Astrocyte (in vitro differentiated cells and primary cell): ENCODE data around the gene PBOV1. TPM values are rescaled to one million over a fixed set of nuclear protein-coding genes. Genes with fewer than 3 reads are reported as not detected.

Experiments
- DNase-seq: peaks from one replicate; pipeline ENCODE4 v3.0.0-alpha.2; 2010; ENCODE audit warnings: low read depth
- FAIRE-seq: peaks from 2 replicates; lab custom pipeline; 2011; peaks lifted over from hg19 to GRCh38; lab: Jason Lieb, UNC
- H2AFZ ChIP-seq: 2 replicates; pipeline ENCODE4 v1.6.0; 2012; ENCODE audit warnings: low read depth, low read length, inconsistent platforms
- H3K27ac ChIP-seq: 2 replicates; pipeline ENCODE4 v1.5.1; 2011; ENCODE audit warnings: low read depth, low read length, inconsistent platforms
- H3K27me3 ChIP-seq: 2 replicates; pipeline ENCODE4 v1.6.0; 2011; ENCODE audit warnings: low read length, inconsistent platforms; ENCODE audit not compliant: insufficient read depth
- H3K36me3 ChIP-seq: 2 replicates; pipeline ENCODE4 v1.5.1; 2011; ENCODE audit warnings: low read length, inconsistent platforms; ENCODE audit not compliant: insufficient read depth
- H3K4me1 ChIP-seq: 2 replicates; pipeline ENCODE4 v1.5.1; 2011; ENCODE audit warnings: low read length, inconsistent platforms; ENCODE audit not compliant: insufficient read depth
- H3K4me2 ChIP-seq: 2 replicates; pipeline ENCODE4 v1.6.0; 2012; ENCODE audit warnings: low read length, inconsistent platforms
- H3K4me3 ChIP-seq: 2 replicates; pipeline ENCODE4 v1.5.1; 2011; ENCODE audit warnings: low read depth, mild to moderate bottlenecking, low read length, inconsistent platforms; ENCODE audit not compliant: insufficient read depth
- H3K79me2 ChIP-seq: 2 replicates; pipeline ENCODE4 v1.6.0; 2012; ENCODE audit warnings: mild to moderate bottlenecking, low read length, inconsistent platforms; ENCODE audit not compliant: insufficient read depth
- H3K9ac ChIP-seq: 2 replicates; pipeline ENCODE4 v1.6.0; 2012; ENCODE audit warnings: mild to moderate bottlenecking, low read length, inconsistent platforms
- H3K9me3 ChIP-seq: 2 replicates; pipeline ENCODE4 v1.5.1; 2012; ENCODE audit warnings: low read depth, mild to moderate bottlenecking, low read length, inconsistent platforms; ENCODE audit not compliant: insufficient read depth
- H4K20me1 ChIP-seq: 2 replicates; pipeline ENCODE4 v1.6.0; 2012; ENCODE audit warnings: low read length, inconsistent platforms; ENCODE audit not compliant: insufficient read depth
- H3K27ac Mint-ChIP-seq: one replicate; pipeline ENCODE4 v1.8.0; 2021; ENCODE audit warnings: mild to moderate bottlenecking, mixed read lengths; ENCODE audit not compliant: unreplicated experiment
- H3K27me3 Mint-ChIP-seq: one replicate; pipeline ENCODE4 v1.8.0; 2021; ENCODE audit warnings: low read depth, mixed read lengths; ENCODE audit not compliant: unreplicated experiment
- H3K36me3 Mint-ChIP-seq: one replicate; pipeline ENCODE4 v1.8.0; 2021; ENCODE audit warnings: low read depth, mixed read lengths; ENCODE audit not compliant: unreplicated experiment
- H3K4me1 Mint-ChIP-seq: one replicate; pipeline ENCODE4 v1.8.0; 2021; ENCODE audit warnings: low read depth, mixed read lengths; ENCODE audit not compliant: unreplicated experiment
- H3K4me3 Mint-ChIP-seq: one replicate; pipeline ENCODE4 v1.8.0; 2021; ENCODE audit warnings: mild to moderate bottlenecking, moderate library complexity, mixed read lengths; ENCODE audit not compliant: unreplicated experiment
- H3K9me3 Mint-ChIP-seq: one replicate; pipeline ENCODE4 v1.8.0; 2021; ENCODE audit warnings: mild to moderate bottlenecking, mixed read lengths; ENCODE audit not compliant: unreplicated experiment
- EZH2 ChIP-seq: IDR thresholded peaks from 2 replicates; pipeline ENCODE4 v1.6.1; 2012; ENCODE audit warnings: mild to moderate bottlenecking, low read length, inconsistent platforms; ENCODE audit not compliant: insufficient read depth
- total RNA-seq: library from RNA; stranded (reverse); gene quantifications from 2 replicates; pipeline ENCODE4 v1.2.1, GENCODE V29; 2021
- TF ChIP-seq, protein P1 (sequence below): IDR thresholded peaks from 2 replicates; pipeline ENCODE4 v1.5.1; 2011; ENCODE audit warnings: low read depth, mild to moderate bottlenecking, inconsistent platforms, low read length, moderate library complexity; ENCODE audit not compliant: insufficient read depth

PBOV1 gene
- total RNA-seq, 1 donor from 2014 or later = not detected

GRCh38 chr6:138211601-138212000 is 6.7 kb downstream of the PBOV1 start:
- no peaks in the 10 kb centered on the region for H3K9me3 ChIP-seq
- H3K27me3 ChIP-seq = no peaks in the 10 kb centered on the region
- Mint-ChIP-seq H3K9me3 (no peaks in the 10 kb centered on the region), H3K27me3 (no peaks in the 10 kb centered on the region), H3K36me3 (no peaks in the 10 kb centered on the region), H3K4me3 (no peak overlapping the region), H3K27ac (no peak overlapping the region), H3K4me1 (no peaks in the 10 kb centered on the region)
- H3K4me3 ChIP-seq = no peak overlapping the region
- no peak overlapping the region for H3K27ac ChIP-seq
- FAIRE-seq = no peak
- no peaks in the 10 kb centered on the region for H3K79me2 ChIP-seq
- TF ChIP-seq EZH2 = no peak
- TF ChIP-seq, protein P1, sequence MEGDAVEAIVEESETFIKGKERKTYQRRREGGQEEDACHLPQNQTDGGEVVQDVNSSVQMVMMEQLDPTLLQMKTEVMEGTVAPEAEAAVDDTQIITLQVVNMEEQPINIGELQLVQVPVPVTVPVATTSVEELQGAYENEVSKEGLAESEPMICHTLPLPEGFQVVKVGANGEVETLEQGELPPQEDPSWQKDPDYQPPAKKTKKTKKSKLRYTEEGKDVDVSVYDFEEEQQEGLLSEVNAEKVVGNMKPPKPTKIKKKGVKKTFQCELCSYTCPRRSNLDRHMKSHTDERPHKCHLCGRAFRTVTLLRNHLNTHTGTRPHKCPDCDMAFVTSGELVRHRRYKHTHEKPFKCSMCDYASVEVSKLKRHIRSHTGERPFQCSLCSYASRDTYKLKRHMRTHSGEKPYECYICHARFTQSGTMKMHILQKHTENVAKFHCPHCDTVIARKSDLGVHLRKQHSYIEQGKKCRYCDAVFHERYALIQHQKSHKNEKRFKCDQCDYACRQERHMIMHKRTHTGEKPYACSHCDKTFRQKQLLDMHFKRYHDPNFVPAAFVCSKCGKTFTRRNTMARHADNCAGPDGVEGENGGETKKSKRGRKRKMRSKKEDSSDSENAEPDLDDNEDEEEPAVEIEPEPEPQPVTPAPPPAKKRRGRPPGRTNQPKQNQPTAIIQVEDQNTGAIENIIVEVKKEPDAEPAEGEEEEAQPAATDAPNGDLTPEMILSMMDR = no peak
- H3K4me1 ChIP-seq = no peaks in the 10 kb centered on the region
- H4K20me1 ChIP-seq = no peaks in the 10 kb centered on the region
- H3K36me3 ChIP-seq = no peaks in the 10 kb centered on the region
- DNase-seq = no peak
- no peak overlapping the region for H3K4me2 ChIP-seq
- no peak overlapping the region for H2AFZ ChIP-seq
- no peak overlapping the region for H3K9ac ChIP-seq

DNA sequence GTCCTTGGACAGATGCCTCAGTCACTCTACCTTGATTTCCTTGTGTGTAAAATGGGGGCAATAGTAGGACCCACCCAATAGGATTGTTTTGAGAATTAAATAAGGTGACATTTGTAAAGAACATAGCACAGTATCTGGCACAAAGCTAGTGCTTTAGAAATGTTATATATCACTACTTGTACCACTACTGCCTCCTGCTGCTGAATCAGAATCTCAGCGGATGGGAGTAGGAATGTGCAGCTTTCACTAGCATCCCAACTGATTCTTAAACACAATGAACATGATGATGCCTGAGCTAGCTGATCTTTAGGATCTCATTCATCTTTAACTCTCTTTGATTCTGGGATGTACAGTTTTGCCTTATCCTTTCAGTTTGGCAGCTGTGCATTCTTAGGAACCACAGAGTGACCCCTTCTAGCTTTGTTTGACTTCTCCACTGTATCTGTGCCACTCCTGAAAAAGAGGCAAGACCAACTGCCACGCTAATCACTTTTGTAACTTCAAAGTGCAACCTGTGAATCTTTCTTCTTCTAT is 7.2 kb downstream of the PBOV1 start:
- Histone ChIP-seq H3K79me2 (no peaks in the 10 kb centered on the region), H3K27me3 (no peaks in the 10 kb centered on the region), H3K4me1 (no peaks in the 10 kb centered on the region), H3K9ac (no peak overlapping the region), H3K27ac (no peak overlapping the region), H2AFZ (no peak overlapping the region), H3K36me3 (no peaks in the 10 kb centered on the region), H3K9me3 (no peaks in the 10 kb centered on the region), H4K20me1 (no peaks in the 10 kb centered on the region), H3K4me2 (no peak overlapping the region), H3K4me3 (no peak overlapping the region)
- TF ChIP-seq EZH2 = no peak
- TF ChIP-seq, protein P1 = no peak
- no peak overlapping the region for H3K27ac Mint-ChIP-seq
- no peaks in the 10 kb centered on the region for H3K27me3 Mint-ChIP-seq
- no peak for FAIRE-seq
- no peak overlapping the region for H3K4me3 Mint-ChIP-seq
- no peaks in the 10 kb centered on the region for H3K9me3 Mint-ChIP-seq
- no peak for DNase-seq
- no peaks in the 10 kb centered on the region for H3K36me3 Mint-ChIP-seq
- H3K4me1 Mint-ChIP-seq = no peaks in the 10 kb centered on the region

DNA sequence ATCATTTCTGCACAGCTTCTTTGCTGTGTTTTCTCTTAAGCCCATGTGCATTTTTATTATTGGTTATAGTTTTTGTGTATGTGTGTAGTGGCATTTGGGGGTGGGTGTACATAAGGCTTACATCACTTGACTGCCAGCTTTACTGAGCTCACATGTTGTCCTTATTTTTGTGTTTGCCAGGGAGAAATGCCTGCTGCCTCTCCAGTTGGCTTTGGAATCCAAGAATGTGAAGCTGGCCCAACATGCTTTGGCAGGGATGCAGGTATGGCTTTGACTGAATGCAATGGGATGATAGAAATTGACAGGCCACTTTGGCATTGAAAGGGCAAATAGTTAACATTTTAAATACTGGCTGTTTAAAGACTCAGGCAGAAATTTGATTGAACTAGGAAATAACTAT is 11.4 kb downstream of the PBOV1 start:
- no peak overlapping the region for H3K4me2 ChIP-seq
- FAIRE-seq (no peak), DNase-seq (no peak)
- Mint-ChIP-seq H3K4me3 (no peak overlapping the region), H3K36me3 (no peaks in the 10 kb centered on the region), H3K27ac (no peak overlapping the region), H3K4me1 (no peaks in the 10 kb centered on the region), H3K27me3 (no peaks in the 10 kb centered on the region), H3K9me3 (no peaks in the 10 kb centered on the region)
- H3K9me3 ChIP-seq = no peaks in the 10 kb centered on the region
- no peak for TF ChIP-seq EZH2
- TF ChIP-seq, protein P1 = no peak
- no peaks in the 10 kb centered on the region for H3K4me1 ChIP-seq
- no peak overlapping the region for H3K4me3 ChIP-seq
- H3K79me2 ChIP-seq = no peaks in the 10 kb centered on the region
- H3K36me3 ChIP-seq = no peaks in the 10 kb centered on the region
- no peaks in the 10 kb centered on the region for H4K20me1 ChIP-seq
- no peaks in the 10 kb centered on the region for H3K27me3 ChIP-seq
- H3K9ac ChIP-seq = no peak overlapping the region
- no peak overlapping the region for H3K27ac ChIP-seq
- H2AFZ ChIP-seq = no peak overlapping the region
